ENCODE data around the gene EPB41L5.
"Not testable (repeated sequence)": the region's sequence is repeated elsewhere in the genome, so short reads cannot be mapped to it uniquely, and the experiment has no call there.

EPB41L5 gene

GRCh38 chr2:120142528-120143219 is 129.8 kb downstream of the EPB41L5 start:
- no peak for DNase-seq

- DNase-seq = no peak
Measured at GRCh38 chr2:120148229-120148628, 135.4 kb downstream of the EPB41L5 start.

DNA sequence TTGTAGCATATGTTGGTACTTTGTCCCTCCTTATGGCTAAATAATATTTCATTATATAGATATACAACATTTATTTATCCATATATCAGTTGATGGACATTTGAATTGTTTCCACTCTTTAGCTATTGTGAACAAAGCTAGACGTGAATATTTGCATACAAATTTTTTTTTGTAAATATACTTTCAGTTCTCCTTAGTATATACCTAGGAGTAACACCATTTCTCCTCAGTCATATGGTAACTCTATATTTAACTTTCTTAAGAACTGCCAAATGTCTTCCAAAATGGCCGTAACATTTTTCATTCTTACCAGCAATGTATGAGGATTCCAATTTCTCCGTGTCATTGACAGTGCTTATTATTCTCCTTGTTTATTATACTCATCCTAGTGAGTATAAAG is 135.8 kb downstream of the EPB41L5 start:
- DNase-seq = no peak

GRCh38 chr2:120149406-120149805 is 136.5 kb downstream of the EPB41L5 start:
- DNase-seq = no peak

DNA sequence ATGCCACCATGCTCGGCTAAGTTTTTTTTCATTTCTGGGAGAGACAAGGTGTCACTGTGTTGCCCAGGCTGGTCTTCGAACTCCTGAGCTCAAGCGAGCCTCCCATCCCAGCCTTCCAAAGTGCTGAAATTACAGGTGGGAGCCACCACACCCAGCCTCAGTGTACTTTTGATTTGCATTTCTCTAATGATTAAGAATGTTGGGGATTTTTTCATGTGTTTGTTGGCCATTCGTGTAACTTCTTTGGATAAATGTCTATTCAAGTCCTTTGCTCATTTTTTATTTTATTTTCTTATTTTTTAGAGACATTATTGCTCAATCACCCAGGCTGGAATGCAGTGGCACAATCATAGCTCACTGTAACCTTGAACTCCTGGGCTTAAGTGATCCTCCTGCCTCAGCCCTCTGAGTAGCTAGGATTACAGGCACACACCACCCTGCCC is 137.2 kb downstream of the EPB41L5 start:
- DNase-seq = no peak

GRCh38 chr2:120155308-120155707 is 142.4 kb downstream of the EPB41L5 start:
- no peak for DNase-seq

DNA sequence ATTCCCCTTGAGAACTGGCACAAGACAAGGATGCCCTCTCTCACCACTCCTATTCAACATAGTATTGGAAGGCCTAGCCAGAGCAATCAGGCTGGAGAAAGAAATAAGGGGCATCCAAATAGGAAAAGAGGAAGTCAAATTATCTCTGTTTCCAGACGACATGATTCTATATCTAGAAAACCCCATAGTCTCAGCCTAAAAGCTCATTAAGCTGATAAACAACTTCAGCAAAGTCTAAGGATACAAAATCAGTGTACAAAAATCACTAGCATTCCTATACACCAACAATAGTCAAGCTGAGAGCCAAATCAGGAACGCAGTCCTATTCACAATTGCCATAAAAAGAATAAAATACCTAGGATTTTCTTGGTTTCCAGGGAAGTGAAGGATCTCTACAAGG is 145.8 kb downstream of the EPB41L5 start:
- DNase-seq = not testable (repeated sequence)

DNA sequence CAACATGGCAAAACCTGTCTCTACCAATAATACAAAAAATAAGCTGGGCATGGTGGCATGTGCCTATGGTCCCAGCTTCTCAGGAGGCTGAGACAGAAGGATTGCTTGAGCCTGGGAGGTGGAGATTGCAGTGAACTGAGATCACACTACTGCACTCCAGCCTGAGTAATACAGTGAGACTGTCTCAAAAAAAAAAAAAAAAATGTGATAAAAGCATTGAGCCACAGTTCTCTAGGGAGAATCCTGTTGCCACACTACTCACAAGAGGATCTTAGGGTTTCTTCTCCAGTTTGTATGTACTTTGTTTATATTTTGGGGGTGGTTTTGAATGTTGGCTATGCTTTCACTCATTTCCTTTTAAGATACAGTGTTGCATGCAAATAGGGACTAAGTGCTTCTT is 148.3 kb downstream of the EPB41L5 start:
- DNase-seq = no peak

GRCh38 chr2:120162716-120163115 is 149.8 kb downstream of the EPB41L5 start:
- no peak for DNase-seq

- DNase-seq = no peak
Measured at GRCh38 chr2:120167272-120167671, 154.4 kb downstream of the EPB41L5 start.

DNA sequence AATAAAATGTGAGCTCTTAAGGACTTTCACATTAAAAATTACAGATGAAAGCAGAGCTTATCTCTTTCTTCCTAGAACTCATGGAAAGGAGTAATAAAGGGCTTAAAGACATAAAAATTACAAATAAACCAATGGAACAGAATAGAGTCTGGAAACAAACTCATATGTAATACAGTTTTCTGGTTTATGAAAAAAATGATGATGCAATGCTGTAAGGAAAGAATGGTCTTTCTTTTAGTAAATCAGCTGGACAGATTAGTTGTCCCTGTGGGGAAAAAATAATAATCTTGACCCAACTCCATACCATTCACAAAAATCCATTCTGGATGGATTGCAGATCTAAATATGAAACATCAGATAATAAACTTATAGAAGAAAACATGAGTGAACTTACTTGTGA is 156.1 kb downstream of the EPB41L5 start:
- DNase-seq = no peak

DNA sequence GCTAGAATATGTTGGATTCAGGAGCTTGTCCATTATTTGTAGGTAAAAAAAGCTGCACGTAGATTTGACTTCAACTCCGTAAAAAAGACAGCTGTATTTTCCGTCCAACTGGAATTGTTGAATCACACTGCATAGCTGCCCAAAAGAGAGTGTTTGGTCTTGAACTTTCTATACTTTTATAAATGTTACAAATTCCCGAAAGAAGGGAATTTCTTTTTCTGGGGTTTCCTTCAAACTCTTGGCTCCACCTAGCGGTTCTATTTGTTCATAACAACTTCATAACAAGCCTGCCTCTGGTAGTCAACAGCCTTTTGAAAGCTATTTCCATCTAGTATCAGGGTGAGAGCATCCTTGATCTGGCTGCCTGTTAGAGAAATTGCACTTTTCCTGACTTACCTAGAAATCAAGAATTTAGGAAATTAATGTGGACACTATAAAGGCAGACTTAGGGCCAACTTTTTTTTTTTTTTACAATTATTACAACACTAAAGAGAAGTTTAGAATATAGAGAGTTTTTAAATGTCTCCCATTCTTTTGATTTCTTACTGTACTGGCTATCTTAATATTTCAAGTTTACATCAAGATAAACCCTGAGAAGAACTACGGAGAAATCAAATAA is 162.2 kb downstream of the EPB41L5 start:
- peak; percentile 48 for DNase-seq

- no peak for DNase-seq
Measured at GRCh38 chr2:120176526-120176925, 163.6 kb downstream of the EPB41L5 start.

DNA sequence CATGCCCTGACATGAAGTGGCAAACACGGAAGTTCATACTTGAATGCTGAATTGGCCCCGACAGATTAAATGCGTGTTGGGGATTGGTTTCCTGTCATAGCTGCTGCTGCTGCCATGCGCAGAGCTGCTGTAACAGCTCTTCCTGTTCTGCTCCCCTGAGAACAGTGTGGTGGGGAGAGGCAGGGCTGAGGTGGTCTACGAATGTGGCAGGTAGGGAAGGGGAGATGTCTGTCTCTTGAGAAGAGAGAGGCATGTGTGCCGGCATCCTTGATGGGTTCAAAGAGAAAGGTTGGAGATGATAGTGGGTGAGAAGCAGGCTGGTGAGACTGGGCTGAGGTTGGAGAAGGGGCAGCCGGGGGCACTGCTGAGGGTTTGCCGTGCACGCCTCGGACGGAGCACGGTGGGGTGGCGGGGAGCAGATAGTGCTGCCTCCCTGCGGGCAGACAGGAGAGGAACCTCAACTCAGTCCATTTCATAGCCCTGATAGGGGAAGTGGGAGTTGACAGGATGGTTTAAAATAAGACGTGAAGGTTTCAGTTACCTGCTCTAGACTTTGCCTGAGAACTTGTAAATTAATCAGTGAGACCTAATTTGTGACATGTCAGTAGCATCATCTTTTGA is 164.2 kb downstream of the EPB41L5 start:
- DNase-seq = no peak

- no peak for DNase-seq
Measured at GRCh38 chr2:120177973-120178372, 165.1 kb downstream of the EPB41L5 start.

GRCh38 chr2:120179396-120179795 is 166.5 kb downstream of the EPB41L5 start:
- no peak for DNase-seq

DNA sequence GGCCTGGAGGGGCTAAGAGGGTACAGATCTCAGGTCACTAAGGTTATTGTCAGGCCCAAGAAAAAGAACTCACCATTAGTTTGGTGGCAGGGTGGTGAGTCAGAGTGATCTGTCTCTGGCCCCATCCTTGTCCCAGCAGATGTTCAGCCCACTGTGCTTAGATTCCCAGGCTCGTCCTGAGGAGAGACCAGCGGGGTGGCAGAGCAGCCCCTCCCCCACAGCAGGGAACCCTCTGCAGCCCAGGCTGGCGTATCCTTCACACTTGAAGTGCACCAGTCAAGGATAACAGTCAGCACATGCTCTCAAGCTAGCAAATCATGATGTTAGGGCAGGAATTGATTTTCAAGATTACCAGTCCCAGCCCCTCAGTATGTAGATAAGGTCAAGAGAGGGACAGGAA is 167.2 kb downstream of the EPB41L5 start:
- no peak for DNase-seq

DNA sequence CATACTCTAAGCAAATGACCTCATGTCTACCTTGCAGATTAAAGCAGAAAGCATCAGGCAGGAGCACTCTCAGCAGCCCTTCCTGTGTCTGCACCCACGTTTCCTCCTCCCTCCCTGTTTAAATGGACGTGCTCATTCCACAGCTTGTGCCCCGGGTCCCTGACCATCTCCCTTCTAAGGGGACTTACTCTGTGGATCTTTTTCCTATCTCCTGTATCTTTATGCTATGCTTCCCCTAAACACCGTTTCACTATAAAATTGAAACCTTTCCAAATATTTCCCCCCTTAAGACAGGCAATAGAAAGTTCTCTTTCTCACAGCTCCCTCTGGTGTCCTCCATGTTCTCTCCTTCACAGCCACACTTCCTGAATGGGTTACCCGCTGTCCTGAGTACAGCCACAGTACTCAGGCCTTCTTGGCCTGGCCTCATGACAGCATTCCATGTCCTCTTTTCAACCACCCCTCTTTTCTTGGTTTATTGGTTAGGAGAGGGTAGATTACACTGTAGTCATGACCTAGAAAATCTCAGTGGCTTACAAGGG is 169.2 kb downstream of the EPB41L5 start:
- no peak for DNase-seq

GRCh38 chr2:120189189-120189588 is 176.3 kb downstream of the EPB41L5 start:
- no peak for DNase-seq

GRCh38 chr2:120192280-120192679 is 179.4 kb downstream of the EPB41L5 start:
- DNase-seq = no peak

DNA sequence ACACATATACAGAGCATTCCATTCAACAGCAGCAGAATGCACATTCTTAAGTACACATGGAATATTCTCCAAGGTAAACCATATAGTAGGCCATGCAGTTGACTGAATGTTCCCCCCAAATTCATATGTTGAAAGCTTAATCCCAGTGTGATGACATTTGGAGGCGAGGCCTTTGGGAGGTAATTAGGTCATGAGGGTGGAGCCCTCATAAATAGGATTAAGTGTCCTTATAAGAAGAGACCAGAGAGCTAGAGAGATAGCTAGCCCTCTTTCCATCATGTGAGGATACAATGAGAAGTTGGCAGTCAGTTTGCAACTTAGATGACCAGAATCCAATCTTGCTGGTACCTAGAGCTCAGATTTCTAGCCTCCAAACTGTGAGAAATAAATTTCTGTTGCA is 182.7 kb downstream of the EPB41L5 start:
- DNase-seq = no peak

- not testable (repeated sequence) for DNase-seq
Measured at GRCh38 chr2:120199817-120200459, 187.1 kb downstream of the EPB41L5 start.

DNA sequence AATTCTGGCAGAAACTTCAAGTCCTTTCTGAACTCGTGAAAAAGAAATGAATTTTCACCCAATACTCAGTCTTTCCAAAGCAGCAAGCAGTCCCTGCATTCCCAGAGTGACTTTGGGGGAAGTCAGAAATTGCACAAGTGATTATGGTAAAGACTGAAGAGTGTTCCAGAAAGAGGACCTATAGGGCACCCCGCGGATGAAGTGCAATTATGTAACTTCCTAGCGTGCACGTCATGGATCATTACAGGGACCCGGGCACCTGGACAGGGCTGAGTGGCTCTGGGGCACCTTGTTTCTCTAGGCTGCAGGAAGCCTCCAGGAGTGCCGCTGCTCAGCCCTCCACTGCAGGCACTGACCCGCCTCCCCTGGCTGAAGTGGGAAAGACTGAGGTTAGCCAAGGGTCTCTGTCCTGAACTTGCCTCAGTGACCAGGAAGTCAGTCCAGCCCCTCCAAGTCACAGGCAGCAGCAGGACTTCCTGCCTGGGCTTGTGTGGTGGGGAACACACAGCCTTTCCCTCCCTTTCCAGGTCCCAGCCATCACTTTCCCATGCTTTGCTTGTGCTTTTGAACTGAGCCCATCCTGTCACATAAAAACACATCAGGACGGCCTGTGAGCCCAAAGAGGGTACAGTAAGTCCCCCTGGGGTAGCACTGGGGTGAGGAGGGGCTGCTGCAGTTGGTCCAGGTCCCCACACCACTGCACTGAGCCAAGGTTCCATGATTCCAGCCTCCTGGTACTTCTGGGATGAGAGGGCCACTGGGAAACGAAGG is 190.6 kb downstream of the EPB41L5 start:
- DNase-seq = no peak
